NCI-H2029 (cell line): ENCODE results near the gene TMPRSS9.
"Not testable (repeated sequence)": the region's sequence is repeated elsewhere in the genome, so short reads cannot be mapped to it uniquely, and the experiment has no call there.

Experiments
- DNase-seq: peaks from one replicate; lab custom pipeline; 2025; lab: John Stamatoyannopoulos, UW

The TMPRSS9 gene

DNA sequence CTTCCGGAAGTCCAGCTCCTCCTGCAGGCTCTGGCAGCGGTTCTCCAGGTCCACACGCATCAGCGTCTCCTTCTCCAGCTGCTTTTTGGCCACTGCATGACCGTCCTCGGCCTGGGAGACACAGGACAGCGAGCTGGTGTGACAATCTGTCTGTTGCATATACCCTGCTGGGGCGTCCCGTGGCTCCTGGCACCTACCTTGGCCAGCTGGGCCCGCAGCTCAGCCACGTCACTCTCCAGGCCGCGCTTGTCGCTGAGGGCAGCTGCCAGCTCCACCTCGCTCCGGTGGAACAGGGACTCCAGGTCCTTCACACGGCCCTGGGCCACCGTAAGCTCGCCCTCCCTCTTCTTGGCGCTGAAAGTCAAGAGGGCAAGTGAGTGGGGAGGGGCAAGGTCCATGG, 78.1 kb downstream of the TMPRSS9 start:
- DNase-seq = no peak

GRCh38 chr19:2440515-2440914, 80.5 kb downstream of the TMPRSS9 start:
- no peak for DNase-seq

DNA sequence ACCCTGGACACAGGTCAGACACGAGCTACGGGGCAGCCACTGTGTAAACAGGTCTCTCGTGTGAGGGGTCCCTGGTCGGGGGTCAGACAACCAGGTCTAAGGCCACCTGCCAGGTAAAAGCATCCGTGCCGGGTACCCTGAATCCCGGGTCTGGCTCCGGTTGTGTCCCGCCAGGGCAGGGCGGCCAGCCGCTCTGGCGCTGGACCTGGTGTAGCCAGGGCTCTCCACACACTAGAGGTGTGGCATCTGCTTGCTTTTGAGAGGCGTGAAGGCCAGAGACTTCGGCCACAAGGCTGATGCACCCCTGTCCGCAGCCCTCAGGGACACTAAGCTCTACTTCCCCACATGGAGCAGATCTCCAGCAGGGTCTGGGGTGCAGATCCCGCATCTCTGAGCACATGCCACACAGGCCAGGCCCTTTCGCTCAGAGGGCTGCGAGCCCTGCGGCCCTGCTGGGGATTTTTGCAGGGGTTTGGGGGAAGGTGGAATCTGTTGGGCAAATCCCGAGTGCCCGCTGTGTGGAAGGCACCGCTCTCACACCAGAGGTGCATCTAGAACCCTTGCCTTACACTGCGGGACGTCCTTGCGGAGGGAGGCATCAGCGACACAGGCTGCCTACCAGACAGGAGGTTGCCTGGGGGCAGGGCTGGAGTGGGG, 81.2 kb downstream of the TMPRSS9 start:
- no peak for DNase-seq

DNA sequence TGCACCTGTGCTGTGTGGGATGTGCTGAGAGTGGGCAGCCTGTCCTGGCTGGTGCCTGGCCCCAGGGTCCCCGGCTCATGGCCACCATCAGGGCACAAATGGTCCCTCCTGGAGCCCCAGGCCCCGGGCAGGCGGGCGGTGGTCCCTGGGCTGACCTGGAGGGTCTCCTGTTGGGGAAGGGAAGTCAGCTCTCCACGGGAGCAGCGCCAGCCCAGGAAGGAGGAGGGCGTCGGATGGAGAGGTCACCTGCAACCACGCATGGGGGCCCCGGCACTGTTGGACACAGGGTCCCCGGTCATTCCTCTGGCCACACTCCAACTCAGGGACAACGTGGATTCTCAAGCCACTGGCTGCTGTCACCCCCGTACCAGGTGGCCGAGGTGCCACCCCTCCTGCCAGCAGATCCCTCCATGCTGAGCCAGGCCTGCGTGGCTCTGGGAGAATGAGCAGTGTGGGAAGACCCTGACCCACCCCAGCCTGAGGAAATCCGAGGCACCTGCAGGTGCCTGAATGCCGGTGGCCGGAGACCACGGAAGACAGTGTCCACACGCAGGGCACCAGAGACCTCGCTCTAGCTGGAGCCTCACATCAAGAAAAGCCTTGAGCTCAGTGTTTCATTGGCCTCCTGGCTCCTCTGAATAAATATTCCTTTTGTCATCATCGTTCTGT, 83.2 kb downstream of the TMPRSS9 start:
- no peak for DNase-seq

GRCh38 chr19:2443785-2444182, 83.7 kb downstream of the TMPRSS9 start:
- no peak for DNase-seq

DNA sequence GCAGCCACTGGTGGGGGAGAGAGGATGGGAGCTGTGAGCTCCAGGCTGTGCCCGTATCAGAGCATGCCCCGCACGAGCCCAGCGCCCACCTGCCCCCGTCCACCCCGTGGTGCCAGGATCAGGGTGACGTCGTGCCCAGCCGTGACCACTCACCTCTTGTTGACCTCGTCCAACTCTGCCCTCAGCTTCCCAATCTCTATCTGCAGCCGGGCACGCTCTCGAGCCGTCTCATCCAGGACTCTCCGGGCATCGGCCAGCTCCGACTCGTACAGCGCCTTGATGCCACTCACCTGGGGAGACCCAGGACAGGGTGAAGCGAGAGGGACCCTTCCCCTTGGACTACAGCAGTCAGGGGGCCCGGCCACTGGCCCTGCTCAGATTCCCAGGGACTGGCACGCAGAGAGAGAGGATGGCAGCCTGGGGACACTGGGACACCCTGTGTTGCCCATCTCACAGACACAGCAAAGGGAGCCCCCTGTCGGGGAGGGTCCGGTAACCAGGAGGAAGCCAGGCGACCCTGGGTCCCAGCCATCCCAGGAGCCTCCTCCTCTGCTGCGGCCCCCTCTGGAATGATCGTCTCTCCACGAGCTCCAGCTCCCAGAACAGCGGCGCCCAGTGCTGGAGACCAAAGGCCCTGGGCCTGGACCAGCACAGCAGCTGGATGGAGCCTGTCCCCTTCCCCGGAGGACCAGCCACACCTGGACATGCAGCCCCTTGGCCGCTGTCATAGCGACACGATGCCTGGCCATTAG, 84.4 kb downstream of the TMPRSS9 start:
- no peak for DNase-seq

- no peak for DNase-seq
These were observed 86.3 kb downstream of the TMPRSS9 start for GRCh38 chr19:2446381-2446780.

- DNase-seq = no peak
These were observed 89.0 kb downstream of the TMPRSS9 start for GRCh38 chr19:2449019-2449418.

GRCh38 chr19:2451138-2451537, 91.1 kb downstream of the TMPRSS9 start:
- no peak for DNase-seq

- DNase-seq = no peak
These were observed 91.7 kb downstream of the TMPRSS9 start for GRCh38 chr19:2451741-2452140.

- DNase-seq = no peak
These were observed 93.5 kb downstream of the TMPRSS9 start for GRCh38 chr19:2453431-2454025.

- no peak for DNase-seq
These were observed 94.3 kb downstream of the TMPRSS9 start for GRCh38 chr19:2454199-2454961.

DNA sequence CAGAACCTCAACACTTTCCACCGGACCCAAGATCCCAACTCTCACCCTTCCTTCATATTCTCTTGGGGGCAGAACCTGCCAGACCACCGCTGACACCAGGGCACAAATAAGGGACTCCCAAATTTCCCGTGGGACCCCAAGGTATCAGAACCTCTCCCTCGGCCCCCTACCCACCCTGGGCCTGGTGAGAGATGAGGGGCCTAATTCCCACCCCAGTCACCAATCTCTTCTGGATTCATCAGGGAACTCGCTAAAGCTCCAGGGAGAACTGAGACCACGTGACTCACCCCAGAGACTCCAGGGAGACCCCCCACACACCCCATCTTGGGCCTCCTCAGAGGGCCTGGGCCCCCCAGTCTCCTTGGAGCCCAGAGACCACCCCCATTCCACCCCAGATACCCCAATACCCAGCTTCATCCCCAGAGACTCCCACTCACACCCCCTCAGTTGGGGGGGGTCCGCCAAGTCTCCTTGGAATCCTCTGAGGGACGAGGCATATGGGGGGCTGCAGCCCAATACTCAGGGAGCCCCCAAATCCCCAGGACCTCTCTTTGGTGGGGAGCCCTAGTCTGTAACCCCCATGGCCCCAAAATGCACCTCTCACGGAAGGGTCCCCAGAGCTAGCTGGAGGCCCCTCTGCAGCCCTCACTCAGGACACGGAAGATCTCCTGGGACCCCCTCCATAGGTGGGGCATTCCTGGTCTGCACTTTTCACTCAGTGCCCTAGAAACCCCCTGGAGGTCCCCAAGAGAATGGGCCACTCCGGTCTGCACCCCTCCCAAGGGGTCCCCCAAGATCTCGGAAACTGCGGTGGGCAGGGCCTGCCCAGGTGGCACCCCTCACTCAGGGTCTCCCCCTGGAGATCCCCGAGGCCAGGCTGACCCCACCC, 95.1 kb downstream of the TMPRSS9 start:
- no peak for DNase-seq

GRCh38 chr19:2455851-2456570, 95.9 kb downstream of the TMPRSS9 start:
- DNase-seq = no peak

DNA sequence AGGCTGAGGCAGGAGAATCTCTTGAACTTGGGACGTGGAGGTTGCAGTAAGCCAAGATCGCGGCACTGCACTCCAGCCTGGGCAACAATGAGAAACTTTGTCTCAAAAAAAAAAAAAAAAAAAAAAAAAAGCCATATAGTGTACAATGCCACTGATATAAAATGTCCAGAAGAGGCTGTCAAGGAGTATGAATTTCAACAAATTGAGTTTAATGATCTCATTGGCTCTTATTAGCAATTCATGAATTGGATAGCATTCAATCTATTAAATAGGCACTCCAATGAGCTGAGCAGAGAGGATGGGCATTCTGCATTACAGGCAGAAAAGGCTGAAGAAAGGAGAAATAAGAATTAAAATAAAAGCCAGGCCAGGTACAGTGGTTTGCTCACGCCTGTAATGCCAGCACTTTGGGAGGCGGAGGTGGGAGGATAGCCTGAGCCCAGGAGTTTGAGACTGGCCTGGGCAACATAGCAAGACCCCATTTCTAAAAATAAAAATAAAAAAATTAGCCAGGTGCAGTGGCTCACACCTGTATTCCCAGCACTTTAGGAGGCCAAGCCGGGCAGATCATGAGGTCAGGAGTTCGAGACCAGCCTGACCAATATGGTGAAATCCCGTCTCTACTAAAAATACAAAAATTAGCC, 97.5 kb downstream of the TMPRSS9 start:
- DNase-seq = no peak

GRCh38 chr19:2458054-2458453, 98.0 kb downstream of the TMPRSS9 start:
- DNase-seq = no peak

GRCh38 chr19:2458776-2459175, 98.7 kb downstream of the TMPRSS9 start:
- not testable (repeated sequence) for DNase-seq

DNA sequence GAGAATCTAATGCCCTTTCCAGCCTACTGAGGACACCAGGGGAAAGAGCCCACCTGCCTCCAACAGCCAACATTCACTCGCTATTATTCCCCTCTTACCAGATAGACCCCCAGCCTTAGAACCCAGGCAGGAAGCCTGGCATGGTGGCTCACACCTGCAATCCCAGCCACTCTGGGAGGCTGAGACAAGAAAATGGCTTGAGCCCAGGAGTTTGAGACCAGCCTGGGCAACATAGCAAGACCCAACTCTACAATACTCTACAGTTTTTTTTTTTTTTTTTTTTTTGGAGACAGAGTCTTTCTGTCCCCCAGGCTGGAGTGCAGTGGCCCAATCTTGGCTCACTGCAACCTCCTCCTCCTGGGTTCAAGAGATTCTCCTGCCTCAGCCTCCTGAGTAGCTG, 100.2 kb downstream of the TMPRSS9 start:
- DNase-seq = no peak

DNA sequence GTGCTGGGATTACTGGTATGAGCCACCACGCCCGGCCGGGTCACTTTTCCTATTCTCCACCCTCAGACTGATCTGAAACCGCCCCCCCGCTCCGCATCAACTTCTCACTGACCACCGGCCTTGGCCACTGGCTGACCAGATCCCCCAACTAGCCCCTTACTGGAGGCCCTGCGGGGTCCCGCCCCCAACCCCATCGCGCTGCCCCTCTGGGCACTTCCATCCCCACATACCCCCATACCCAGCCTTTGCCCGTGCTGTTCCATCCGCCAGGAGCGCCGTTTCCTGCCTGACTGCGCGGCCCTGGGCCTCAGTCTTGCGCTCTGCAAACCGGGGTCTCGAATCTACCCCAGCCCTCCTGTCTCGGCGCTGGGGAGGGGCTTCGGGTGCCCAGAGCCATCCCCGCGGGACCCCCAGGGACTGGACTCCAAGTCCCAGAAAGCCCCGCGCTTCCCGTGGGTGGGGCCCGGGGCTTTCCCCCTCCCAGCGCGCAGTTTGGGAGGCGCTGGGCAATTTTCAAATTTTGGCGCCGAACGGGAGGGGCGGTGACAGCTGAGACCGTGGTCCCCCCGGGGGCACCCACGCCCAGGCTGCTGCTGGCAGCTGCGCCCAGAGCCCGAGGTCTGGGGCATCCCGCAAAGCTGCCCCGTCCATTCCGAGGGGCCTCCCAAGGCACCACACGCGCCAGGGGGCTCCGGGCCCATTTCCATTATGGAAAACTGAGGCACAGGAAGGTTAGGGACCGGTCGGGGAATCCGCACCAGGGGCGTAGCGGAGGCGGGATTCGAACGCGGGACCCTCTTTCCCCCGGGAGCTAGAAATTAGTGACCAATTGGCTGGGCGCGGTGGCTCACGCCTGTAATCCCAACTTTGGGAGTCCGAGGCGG, 101.9 kb downstream of the TMPRSS9 start:
- no peak for DNase-seq
